Stimulated activated naive CD8-positive, alpha-beta T cell treated with anti-CD3 and anti-CD28 coated beads, Interleukin-15, Interleukin-2, amounts not matched to agents 100 U/mL and 50 U/mL, for 24 hours (primary cell): ENCODE measurements around the gene UPP1.
"Not testable (repeated sequence)": the region's sequence is repeated elsewhere in the genome, so short reads cannot be mapped to it uniquely, and the experiment has no call there.

Experiments used
- ATAC-seq: fragments of 150-1000 bp; cut with Tn5 transposase; one replicate; pipeline ENCODE4 v1.10.0; 2021
- DNase-seq: peaks from one replicate; pipeline ENCODE4 v3.0.0; 2021

The UPP1 gene

DNA sequence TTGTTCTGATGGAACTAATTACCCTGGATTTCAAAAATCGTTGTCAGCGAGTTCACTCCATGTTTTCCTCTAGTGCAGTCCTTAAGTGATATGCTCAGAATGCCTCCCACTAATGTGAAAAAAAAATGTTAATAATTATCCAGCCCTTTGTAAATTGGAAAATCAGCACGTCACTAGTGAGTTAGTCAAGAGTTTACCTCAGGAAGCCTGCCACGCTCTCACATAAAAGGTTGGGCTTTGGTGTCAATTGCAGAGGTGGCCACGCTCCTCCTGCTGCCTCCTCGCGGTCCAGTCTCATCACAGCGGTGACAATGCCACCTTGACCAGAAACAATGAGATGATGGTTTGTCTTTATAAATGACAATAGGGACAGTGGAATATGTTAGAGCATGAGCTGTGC, 22.5 kb downstream of the UPP1 start:
- no peak for DNase-seq

DNA sequence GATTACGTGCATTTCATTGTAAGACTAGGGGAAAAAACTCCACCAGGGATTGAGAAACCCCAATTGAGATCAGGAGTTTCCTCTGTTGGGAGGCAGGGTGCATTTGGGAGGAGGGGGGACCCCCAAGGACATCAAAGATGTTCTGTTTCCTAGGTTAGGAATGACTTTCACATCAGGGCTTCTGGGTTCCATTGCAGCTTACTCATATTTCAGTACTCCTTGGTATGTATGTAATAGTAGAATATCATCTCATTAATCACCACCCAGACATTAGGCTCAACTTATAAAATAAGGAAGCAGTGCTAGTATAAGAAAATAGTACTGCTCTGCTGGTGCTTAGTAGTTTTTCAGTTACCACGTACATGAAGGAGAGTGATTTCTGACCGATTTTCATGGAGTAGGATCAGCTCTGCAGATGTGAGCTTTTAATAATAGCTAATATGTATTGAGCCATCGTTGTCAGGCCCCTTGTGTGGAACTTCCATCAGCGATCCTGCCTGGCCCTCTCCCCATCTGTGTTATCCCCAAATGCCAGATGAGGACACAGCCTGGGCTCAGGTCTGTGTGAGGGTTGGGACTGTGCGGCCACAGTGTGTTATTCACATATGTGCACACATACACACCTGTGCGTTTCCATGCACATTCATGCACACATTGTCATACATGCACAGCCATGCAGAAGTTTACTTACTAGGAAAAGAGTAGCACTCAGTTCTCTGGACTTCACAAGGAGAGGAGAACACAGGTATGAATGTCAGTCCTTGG, 23.5 kb downstream of the UPP1 start:
- DNase-seq (no peak), ATAC-seq (no peak)

More for the DNA sequence above, 22.5 kb downstream of the UPP1 start:
- ATAC-seq, result no peak

DNA sequence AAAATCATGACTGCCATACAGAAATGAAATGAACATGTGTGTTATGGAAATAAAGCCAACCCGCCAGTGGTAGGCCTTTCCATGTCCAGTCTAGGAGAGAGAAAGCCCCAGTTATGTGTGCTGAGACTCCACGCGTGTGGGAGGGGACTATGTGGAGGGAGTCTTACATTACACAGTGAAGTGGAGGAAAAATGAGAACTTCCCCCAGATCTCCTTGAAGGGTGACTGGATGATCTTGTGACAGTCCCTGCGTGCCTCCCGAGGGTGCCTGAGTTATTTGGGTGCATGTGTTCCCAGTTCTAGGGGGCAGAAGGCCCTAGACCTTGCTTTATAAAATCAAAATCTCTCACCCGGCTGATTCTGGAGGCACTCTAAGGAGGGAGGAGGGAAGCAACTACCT, 24.2 kb downstream of the UPP1 start:
- no peak for ATAC-seq
- DNase-seq, result no peak

- DNase-seq, result no peak
- no peak for ATAC-seq
Measured at GRCh38 chr7:48114115-48114514, 25.1 kb downstream of the UPP1 start.

DNA sequence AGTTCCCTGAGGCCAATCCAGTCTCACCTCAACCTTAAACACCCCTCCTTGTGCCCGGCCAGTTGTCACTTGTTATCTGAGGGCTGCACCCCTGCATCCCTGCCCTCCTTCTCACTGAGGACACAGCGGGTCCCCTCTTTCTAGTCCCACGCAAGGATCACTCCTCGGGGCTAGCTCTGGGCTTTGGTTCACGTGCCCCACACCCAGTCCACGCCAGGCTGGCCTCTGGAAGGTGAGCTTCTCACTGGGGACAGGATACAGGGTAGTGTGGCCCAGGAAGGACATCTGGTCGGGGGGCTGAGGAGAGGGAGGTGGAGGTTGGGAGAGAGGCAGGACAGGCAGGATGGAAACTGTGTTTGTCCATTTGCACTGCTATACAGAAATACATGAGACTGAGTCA, 25.5 kb downstream of the UPP1 start:
- DNase-seq, result no peak
- ATAC-seq, result no peak

DNA sequence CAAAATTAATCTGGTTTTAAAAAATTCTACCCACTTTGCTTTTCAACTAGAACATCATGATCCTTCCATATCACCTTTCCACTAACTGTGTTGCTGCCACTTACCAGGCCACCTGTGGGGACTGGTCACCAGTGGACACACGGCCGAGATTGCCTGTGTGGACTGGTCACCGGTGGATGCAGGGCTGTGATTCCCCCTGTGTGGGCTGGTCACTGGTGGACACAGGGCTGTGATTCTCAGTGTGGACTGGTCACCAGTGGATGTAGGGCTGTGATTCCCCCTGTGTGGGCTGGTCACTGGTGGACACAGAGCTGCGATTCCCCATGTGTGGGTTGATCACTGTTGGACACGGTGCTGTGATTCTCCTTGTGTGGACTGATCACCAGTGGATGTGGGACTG, 27.0 kb downstream of the UPP1 start:
- ATAC-seq (no peak), DNase-seq (no peak)

DNA sequence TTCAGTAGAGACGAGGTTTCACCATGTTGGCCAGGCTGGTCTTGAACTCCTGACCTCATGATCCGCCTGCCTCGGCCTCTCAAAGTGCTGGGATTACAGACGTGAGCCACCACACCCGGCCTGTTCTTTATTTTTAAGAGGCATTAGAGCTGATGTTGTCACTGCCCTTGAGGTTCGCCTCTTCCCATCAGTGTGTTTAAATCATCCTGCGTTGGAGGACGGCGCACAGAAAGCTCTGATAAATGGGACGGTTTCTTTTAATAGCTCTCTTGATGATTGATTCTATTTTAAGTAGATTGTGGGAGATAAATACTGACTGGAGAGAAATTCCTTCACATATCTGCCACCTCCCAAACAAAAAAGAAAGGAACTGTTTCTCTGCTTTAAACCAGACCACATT, 29.0 kb downstream of the UPP1 start:
- ATAC-seq (no peak), DNase-seq (no peak)

DNA sequence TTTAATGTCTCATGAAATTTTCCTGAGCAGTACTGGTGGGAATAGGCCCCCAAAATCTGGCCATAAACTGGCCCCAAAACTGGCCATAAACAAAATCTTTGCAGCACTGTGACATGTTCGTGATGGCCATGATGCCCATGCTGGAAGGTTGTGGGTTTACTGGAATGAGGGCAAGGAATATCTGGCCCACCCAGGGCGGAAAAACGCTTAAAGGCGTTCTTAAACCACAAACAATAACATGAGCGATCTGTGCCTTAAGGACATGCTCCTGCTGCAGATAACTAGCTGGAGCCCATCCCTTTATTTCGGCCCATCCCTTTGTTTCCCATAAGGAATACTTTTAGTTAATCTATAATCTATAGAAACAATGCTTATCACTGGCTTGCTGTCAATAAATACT, 31.5 kb downstream of the UPP1 start:
- ATAC-seq, DNase-seq: not testable (repeated sequence)

- DNase-seq (no peak), ATAC-seq (no peak)
Measured at GRCh38 chr7:48126037-48126436, 37.0 kb downstream of the UPP1 start.

- ATAC-seq (peak; percentile 52), DNase-seq (no peak)
Measured at GRCh38 chr7:48130658-48131108, 41.6 kb downstream of the UPP1 start.

DNA sequence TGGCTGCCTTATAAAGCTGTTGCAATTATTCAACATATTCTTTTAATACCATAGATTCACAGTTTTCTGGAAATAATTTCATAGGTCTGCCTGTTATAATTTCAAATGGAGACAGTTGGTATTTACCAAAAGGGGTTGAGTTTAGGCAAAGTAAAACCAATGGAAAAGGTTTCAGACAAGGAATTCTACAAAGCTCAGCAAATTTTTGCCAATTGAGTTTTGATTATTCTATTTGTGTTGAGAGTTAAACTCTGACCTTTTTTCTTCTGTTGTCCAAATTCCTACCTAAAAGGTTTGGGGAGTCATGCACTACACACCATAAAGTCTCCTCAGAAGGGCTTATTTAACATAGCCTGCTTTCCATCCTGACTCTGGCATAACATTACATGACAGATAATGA, 43.7 kb downstream of the UPP1 start:
- DNase-seq (no peak), ATAC-seq (no peak)

DNA sequence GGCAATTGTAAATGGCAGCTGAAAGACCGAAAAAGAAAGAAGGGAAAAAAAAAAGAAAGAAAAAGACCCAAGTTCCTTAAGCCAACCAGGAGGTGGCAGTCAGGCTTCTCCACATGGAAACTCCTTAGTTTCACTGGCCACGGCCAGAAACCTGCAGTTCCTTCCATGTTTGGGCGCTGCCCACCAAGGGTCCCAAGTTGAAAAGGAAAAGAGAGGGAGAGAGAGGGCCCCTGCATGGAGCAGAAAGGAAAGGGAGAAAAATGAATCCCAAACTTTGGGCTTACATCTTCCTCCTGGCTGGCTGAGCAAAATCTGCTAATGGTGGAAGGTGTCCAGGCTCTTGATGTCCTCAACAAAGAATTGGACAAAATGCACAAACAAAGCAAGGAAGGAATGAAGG, 50.4 kb downstream of the UPP1 start:
- DNase-seq (no peak), ATAC-seq (no peak)

DNA sequence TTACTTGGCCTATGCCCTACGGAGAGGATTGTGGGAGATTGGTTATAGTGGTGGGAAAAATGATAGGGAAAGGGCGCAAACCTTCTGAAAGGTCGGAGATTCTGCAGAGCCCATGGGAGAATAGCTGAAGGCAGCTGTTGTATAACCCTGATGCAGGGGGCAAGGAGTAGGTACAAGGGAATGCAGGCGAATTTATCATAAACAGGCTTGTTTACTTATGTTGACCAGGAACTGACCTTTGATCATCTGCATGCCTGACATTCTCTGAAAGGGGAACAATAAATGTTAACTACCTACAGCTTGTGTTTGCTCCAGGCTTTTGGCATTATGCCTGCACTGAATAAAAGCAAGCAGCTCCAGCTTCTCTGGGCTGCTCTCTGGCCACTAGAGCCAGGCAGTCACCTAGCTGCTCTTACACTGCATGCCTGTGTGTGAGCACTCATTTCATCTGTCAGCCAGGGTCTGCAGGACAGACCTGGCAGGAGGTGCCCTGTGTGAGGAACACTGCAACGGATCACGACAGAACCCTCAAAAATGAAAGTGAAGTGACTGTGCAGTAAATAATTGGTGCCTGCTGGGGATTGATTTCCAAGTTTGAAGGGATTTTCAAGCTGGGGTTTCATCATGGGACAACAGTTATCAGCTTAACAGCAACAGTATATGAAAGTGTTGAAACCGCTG, 51.1 kb downstream of the UPP1 start:
- no peak for DNase-seq

DNA sequence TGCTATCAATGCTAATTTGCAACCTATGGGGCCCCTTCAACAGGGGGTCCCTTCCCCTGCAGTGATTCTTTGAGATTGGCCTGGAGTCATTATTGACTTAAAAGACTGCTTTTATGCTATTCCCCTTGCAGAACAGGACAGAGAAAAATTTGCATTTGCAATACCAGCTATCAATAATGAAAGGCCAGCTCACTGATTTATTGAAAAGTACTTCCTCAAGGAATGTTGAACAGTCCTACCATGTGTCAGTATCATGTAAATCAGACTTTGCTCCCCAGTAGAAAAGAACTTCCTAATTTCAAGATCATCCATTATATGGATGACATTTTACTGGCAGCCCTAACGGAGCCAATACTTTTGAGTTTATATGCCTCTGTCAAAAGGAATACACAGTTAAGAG, 52.5 kb downstream of the UPP1 start:
- DNase-seq, result no peak
- ATAC-seq, result no peak

More for the DNA sequence above, 51.1 kb downstream of the UPP1 start:
- no peak for ATAC-seq

DNA sequence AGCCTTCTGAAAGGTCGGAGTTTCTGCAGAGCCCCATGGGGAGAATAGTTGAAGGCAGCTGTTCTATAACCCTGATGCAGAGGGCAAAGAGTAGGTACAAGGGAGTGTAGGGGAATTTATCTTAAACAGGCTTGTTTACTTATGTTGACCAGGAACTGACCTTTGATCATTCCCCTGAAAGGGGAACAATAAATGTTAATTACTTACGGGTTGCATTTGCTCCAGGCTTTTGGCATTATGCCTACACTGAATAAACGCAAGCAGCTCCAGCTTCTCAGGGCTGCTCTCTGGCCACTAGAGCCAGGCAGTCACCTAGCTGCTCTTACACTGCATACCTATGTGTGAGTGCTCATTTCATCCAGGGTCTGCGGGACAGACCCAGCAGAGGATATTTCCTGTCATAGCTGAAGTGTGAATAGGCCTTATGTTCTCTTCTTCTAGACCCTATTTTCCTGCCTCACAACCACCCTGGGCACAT, 55.3 kb downstream of the UPP1 start:
- no peak for ATAC-seq
- no peak for DNase-seq

GRCh38 chr7:48147078-48147591, 58.1 kb downstream of the UPP1 start:
- DNase-seq (no peak), ATAC-seq (no peak)

- not testable (repeated sequence) for DNase-seq
Measured at GRCh38 chr7:48147690-48148089, 58.6 kb downstream of the UPP1 start.

DNA sequence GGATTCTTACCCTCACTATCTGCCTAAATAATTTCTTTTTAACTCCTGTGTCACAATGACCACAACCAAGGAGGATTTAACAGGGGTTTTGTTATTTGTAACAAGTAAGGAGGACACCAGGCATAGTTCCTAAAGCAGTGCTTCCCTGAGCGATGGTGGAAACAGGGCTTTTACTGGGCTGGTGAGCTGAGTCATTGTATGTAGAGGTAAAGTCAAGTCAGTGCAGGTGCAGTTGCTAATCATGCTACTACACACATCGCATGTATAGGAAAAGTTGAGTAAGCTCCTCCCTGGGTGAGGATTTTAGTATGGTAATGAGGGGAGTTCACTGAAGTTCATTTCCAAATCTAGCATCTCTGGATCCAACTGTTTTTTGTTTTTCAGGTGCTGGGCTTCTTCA, 59.2 kb downstream of the UPP1 start:
- DNase-seq, result no peak
- no peak for ATAC-seq

More at GRCh38 chr7:48147690-48148089, 58.6 kb downstream of the UPP1 start:
- ATAC-seq, result not testable (repeated sequence)

- ATAC-seq (no peak), DNase-seq (no peak)
Measured at GRCh38 chr7:48149058-48149457, 60.0 kb downstream of the UPP1 start.

- ATAC-seq, result no peak
- no peak for DNase-seq
Measured at GRCh38 chr7:48150086-48150485, 61.0 kb downstream of the UPP1 start.

- ATAC-seq (no peak), DNase-seq (peak; percentile 19)
Measured at GRCh38 chr7:48154792-48155413, 65.8 kb downstream of the UPP1 start.
